Activated CD8-positive, alpha-beta memory T cell treated with anti-CD3 and anti-CD28 coated beads, Interleukin-2, amount 50 U/mL, for 48 hours (primary cell): ENCODE results near the gene TMEM8B.

Experiments
- DNase-seq: peaks from one replicate; pipeline ENCODE4 v3.0.0-alpha.2; 2020

TMEM8B gene

DNA sequence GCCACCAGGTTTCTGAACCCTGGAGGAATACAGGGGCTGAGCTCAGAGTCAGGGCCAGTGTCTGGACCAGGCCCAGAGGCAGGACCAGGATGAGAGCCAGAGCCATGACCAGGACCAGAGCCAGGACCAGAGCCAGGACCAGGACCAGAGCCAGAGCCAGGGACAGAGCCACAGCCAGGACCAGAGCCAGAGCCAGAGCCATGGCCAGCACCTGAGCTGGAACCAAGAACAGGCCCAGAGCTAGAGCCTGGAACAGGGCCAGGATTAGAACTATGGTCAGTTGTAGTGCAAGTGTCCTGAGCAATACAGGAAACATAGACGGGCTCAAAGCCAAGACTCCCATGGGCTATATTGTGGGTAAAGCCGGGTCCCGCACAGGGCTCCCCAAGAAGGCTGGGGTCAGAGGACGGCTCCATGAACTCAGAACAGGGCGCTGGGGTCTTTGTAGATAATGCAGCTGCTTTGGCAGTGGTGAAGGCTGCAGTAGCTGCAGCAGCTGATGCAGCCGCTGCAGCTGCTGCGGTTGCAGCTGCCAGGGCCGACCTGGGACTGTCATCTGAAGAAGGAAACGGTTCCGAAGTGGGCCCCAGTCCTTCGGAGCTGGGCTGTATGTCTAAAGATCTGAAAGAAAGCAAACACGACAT lies 17.5 kb upstream of the TMEM8B start:
- DNase-seq = no peak

DNA sequence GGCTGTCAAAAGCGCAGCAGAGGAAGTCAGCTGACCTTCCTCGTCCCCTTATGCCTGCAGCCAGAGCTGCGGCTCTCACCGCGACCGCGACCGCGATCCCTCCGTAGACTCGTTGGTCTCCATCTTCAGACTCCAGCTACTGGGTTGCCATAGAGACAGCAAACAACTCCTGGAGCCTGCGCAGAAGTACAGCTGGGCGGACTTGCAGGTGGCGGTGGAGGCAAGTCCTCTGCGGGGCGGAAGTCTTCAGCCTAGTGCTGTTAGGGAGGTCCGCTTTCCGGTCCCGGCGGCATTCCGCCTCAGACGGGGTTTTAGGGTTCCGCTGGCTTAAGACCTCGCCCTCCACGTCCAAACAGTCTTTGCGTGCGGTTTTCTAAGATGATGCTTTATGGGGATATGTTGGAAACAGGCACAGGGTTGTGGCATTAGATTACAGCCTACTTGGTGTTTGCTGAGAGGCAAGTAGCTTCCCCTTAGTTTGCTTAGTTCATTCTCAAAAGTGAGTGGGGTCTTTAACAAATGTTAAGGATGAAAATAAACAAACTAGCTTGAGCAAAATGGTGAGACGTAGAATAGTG lies 16.9 kb upstream of the TMEM8B start, which contains the start of gene SPAG8:
Gene SPAG8, minus strand, starts transcription at position 238 of the 578 bp plus-strand sequence. Its CDS starts 115 bp downstream, at position 123.
- DNase-seq = peak; percentile 92

DNA sequence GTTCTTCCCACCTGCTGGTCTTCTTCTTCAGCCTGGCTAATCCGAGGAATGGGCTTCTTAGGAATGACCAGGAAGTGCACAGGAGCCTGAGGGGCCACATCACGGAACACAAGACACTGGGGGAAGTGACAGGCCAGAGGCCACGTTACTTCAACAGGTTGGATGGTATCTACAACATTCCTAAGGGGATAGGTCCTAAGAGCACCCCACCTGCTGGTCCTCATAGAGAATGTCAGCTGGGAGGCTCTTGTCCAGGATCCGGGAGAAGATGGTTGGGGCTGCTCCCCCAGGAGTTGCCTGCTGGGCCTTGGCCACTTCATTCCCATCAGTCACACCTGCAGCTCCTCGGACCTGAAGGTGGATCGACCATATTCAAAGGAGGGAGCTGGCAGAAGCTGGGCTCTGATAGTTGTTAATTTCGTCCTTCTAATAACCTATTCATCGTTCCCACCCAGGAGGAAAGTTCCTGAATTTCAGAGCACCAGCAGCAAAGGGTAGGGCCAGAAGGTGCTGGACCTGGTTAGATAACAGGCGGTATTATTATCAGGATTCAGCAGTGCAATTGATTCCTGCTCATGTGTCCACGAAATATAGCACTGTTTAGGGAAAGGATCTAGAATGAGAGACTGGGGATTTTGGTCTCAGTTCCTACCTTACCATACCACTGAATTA lies 15.5 kb upstream of the TMEM8B start:
- DNase-seq = no peak

DNA sequence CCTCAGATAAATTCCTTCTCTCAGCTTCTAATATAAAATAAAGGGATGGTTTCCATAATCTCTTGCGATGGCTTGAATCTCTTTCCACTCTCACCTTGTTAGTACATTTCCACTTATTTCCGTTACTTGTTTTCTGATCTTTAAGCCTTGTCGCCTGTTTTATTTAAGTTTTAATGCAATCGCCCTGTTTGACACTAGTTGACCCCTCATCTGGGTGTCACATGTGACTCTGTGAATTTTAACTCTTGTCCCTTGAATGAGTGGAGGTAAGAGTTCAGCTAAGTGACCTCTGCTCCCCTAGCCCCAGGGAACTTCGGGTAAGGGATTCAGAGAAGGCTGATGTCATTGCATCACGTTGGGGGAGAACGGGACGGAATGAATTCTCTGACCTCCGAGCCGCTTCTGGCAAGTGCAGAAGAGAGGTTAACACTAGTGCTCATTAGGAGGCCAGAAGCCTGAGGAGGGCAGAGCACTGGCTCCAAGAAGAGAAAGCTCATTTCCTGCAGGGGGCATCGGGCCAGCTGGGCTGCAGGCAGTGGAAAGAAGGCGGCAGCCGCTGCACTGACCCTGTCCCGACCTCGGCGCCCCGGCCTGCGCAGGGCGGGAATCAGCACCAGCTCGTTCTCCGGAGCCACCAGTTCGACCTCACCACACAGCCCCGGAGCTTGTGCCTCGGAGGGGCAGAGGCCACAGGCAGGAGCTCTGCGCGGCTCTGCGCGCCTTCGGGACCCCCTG lies 14.8 kb upstream of the TMEM8B start:
- peak; percentile 76 for DNase-seq

DNA sequence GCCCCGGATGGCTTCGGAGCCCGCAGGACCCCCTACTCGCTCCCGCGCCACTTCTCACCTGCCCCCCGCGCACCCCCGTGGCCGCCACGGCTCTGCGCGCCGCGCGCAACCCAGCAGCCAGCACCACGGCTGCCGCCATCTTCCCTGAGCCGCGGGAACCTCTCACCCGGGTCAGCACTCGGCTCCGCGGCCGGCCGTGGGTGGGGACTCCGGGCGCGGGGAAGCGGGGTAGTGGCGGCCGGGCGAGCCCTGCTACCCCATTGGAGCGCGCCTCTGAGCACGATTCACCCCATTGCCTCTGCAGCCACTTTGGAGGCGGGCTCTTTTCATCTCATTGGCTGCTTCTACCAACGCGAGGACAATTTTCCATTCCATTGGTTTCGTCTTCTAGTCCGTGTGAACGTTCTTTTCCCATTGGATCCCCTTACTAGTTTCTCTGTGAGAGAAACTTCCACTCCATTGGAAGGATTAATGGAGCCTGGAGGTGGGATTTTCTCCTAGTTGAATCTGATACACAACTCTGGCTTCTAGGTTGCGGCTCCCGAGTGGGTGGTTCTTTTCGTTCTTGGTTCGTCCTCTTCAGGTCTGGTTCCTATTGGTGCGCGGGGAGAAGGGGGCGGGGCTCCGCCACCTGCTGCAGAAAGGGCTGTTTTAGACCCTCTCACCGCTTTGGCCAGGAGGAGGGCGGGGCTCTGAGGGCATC lies 14.0 kb upstream of the TMEM8B start, which contains the start of gene HINT2:
Gene HINT2, minus strand, starts transcription at position 202 of the 703 bp plus-strand sequence. Its CDS starts 63 bp downstream, at position 139.
- peak; percentile 95 for DNase-seq

DNA sequence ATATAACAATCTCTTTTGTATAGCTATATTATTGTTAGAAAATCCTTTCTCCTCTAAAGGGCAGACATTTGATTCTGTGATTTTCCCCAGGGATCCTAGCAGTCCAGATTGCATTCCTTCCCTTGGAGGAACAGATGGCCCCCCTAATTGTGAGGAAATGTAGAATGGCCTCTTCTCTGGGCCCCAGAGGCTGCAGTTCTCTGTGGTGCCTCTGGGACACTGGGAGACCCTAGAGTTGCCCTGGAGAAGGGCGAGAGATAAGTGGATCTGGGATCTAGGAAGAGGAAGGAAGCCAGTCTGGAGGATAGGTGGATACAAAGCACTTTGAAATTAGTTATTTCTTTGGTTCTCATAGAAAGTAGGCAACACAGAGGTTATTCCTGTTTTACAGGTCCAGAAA lies 12.3 kb upstream of the TMEM8B start:
- no peak for DNase-seq

DNA sequence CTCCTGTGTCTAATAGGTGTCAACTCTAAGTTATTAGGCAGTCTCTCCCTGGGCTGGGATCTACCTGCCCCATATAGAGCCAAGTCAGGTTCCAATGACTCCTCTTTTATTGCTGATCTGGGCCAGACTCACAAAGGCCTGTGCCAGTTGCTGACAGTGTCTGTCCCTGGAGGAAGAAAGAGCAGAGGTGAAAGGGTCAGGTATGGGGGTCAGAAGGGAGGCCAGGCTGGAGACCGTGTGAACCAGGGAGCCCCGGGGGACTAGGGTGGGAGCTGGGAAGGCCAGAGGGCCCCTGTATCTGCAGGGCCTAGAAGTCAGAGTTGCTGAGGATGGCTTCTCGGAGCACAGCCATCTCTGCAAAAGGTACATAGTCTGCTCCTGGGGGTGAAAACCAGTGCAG lies 10.7 kb upstream of the TMEM8B start:
- DNase-seq = no peak

DNA sequence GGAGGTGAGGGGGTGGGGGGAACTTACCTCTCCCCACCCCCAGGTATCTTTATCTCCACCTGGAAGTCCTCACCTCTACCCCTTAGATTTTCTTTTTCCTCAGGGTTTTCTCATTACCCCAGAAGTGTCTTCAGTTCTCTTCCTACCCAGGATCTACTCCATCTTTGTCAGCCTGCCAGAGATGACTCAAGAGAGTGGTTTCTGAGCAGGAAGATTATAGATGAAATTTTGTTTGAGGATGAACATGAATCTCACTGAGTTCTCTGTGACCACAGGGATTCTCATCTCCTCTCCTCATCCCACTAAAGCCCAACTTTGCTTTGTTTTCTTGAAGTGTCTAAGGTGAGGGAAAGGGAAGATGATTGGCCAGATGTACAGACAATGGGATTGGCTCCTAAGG lies 9.0 kb upstream of the TMEM8B start:
- DNase-seq = no peak

DNA sequence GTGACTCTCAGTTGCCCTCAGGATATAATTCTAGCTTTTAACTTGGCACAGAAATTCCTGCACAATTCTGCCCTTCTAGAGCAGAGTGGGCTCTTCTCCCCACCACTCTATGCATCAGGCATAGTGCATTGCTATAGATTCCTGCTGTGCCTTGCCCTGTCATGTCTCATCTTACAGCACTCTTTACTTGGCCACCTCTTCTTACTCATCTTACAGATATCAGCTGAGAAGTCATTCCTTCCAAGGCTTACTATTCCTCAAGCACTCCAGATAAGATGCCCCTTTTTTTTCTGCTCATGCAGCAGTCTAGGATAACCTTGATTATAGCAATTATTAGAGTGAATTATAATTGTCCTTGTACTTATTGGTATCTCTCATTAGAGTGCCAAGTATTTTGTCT lies 6.1 kb upstream of the TMEM8B start:
- no peak for DNase-seq

DNA sequence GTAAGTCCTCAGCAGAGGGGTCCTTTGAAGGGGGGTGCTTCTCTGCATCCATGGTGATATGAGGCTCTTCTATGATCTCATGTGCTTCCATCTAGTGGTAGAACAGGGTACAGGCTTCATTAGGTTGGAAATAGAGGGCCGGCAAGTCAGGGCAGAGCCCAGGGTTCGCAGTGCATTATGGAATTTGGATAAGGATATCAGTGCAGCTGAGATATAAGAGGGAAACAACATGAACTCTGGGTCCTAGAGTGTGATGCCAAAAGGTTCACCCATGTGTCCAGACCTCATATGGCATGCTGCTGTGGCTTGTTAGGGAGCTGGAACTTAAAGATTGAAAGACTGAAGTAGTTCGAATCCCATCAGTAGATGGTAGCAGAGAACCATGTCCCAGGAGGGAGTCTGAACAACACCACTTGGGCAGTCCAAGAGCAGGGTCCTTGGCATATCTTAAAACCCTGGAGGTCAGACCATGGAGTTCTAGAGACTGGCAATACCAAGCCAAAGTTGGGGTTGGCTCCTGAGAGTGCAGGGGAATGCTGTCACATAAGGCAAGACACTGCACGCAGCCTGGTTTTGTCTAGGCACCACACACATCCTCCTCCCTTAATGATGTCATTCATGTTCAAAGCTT lies 2.8 kb upstream of the TMEM8B start:
- DNase-seq = no peak

DNA sequence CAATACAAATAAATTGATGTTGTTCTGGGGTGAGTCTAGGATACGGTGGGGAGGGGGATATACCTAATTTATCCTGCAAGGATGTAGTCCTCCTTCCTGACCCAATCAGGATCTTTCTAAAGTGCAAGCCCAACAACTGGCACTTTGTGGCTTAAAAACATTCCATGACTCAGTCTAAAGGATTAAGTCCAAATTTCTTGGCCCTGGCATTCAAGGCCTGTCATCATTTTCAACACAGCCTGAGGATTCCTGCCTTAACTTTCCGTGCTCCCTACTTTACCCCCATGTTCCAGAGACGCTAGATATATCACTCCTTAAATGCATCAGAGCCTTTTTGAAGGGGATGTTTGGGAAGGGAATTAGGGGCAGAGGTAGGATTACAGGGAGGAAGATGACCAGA lies 1.5 kb upstream of the TMEM8B start:
- no peak for DNase-seq

DNA sequence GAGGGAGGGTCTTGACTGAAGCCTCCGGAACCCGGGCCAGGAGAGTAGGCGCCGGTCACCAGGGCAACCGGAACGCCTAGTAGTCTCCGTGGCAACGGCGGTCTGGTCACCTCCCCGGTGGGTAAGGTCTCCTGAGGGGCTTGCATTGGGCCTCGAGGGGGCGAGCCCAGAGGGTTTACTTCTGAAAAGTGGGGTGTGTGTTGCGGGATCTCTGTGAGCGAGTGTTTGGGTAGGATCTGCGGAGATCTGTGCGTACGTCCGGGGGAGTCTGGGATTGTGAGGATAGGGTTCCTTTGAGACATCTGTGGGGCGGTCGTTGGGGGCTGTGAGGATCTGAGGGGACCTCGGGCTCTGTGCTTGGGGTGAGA lies 328 bp upstream of the TMEM8B start, which contains the start of gene FAM221B:
Gene FAM221B, minus strand, starts transcription at position 17 of the 368 bp plus-strand sequence. CDS start 2,571 bp downstream, outside the sequence.
- DNase-seq = peak; percentile 71

DNA sequence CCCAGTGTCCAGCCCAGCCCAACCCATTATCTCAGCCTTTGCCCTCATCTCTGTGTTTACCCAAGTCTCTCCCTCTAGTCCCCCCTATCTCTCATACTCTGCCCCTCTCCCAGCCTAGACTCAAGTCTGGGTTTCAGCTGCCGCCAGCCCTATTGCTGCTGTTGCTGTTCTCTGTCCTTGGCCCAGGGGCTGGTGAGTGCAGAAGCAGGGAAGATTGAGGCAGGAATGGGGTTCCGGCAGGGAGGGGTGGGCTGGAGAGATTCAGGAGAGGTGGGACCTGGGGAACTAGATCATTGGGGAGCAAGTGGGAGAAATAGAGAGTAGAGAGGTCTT lies 702 bp downstream of the TMEM8B start:
- no peak for DNase-seq

DNA sequence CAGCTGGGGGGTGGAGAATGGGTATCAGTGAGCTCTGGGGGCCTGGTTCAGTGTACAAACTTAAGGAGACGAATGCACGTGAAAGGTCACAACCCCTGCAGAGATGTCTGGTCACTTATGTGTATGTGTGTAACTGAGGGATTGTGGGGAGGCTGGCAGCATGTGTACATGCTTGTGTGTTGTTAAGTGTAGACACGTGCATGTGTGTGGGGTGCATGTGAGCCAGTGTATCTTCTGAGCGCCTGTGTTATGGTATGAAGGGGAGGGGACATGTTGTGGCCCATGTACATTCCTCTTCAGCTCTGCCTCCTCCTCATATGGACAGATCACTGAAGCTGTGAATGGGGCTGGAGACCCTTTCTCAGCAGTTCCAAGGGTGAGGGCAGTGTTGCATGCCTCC lies 2.0 kb downstream of the TMEM8B start:
- no peak for DNase-seq

DNA sequence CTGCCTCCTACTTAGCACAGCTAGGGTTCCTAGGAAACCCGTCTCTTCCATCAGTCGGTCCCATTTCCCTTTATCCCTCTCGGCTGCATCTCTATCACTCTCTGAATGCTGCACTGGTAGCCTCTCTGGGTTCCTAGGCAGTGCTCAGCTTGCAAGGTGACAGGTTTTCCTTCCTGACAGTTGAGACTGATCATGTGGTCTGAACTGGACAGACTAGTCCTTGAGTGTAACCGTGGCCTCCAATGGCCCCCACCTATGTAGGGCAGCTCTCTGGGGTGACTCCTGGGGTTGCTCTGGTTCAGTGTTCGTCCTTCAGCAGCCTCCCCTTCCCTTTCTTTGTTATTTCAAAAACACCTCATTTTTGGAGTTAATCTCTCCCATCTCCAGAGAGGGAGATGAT lies 3.8 kb downstream of the TMEM8B start:
- DNase-seq = no peak

DNA sequence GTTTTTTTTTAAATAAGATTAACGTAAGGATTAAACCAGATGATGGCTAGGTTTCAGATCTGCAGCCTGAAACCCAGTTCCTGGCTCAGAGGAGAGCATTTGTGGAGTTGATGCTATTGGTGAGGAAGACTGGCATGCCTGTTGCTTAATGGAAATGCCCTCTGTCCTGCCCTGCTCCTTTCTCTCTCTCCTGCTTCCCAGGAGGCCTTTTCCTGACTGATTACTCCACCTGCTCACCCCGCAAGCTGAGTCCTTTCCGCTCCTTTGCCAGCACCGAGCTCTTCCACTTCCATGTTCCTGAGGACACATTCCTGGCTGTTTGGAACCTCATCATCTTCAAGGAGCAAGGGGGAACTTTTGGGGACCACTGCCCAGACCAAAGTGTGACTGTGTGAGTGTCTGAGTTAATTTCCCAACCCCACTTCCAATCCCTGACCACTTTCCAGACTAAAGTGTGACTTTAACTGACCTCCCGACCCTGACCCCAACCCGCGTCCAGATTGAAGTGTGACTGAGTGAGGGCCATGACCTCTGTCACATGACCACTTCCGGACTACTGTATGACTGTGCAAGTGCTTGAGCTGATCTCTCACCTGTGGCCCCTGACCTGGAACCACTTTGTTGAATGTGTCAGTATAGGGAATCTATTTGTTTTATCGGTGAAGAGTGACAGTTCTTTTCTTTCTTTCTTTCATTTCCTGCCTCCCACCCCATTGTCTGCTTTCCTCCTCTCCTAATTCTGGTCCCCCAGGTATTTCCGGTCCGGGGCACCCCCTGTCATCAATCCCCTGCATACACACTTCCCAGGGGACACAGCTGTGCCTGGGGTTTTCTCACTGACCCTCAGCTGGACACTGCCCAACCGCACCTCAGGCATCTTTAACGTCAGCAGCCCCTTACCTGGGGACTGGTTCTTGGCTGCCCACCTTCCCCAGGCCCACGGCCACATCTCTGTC lies 5.5 kb downstream of the TMEM8B start:
- no peak for DNase-seq

DNA sequence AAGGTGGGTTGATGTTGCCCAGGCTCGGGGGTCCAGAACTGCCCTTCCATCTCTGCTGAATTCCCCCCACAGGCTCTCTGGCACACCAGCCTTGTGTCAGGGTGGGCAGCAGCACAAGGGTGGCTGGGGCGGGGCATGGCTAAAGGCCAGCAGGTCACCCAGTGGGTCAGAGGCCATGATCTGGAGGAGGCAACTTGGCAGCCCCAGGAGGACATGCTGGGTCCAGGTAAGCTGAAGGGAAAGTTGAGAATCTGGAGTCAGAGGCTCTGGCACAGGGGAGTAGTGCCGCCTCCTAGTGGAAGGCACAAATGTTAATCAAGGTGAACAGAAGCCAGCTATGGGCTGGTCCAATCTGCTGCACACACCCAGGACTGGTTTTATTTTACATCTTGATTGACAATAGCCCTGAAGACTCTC lies 6.2 kb downstream of the TMEM8B start:
- no peak for DNase-seq

DNA sequence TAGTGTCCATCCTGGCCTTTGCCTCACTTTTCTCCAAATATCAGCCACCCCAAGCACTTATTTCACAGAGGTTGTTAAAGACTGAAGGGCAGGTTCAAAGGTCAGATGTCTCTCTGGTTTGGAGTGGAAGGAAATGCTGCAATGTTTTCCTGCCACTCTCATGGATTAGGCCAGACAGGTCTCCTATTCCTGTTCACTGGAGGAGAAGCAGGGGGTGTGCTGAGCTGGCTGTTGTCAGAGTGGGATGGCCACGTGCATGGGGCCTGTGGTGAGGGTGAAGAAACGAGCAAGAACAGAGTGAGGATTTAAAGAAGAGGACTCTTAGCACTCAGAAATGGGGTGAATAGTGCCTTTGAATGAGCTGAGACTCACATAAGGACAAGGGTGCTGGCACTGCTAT lies 6.7 kb downstream of the TMEM8B start:
- DNase-seq = no peak

DNA sequence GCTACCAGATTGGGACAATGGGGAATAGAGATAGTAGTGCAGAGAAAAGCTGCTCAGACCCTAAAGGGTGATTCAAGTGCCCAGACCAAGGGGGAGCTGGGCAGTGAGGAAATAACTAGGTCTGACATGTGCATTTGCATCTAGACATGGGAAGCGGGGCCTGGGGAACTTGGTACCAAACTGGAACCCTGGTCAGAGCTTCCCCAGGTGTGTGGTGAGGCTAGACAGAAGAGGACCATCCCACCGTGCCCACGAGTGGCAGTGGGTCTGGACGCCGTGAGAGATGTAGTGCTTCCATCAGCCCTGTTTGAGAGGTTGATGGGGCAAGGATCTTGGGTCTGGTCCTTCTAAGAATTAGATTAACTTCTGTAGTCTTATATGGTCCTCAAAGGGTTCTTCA lies 7.6 kb downstream of the TMEM8B start:
- no peak for DNase-seq

DNA sequence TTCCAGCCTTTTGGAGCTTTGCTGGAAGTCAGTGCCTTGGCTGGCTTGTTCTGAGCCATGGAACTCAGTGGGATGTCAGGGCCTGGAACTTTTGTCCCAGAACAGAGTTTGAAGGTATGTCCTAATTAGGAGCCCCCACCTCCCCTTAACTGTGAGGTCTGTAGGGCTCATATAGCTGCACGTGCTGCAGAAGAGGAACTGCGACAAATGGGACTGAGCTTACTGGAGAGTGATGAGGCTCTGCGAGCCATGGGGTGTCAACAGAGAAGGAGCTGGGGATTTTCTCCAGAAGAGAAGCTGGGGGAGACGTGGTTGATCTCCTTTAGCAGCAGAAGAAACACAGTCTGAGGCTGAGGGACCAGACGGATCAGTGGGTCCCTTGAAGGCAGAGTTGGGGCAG lies 10.9 kb downstream of the TMEM8B start:
- DNase-seq = no peak
